Amniotic stem cell (primary cell): ENCODE measurements around the gene DBNL.
"Not testable (repeated sequence)": the region's sequence is repeated elsewhere in the genome, so short reads cannot be mapped to it uniquely, and the experiment has no call there.

ENCODE experiments used
- DNase-seq: peaks from one replicate; lab custom pipeline; 2025; lab: John Stamatoyannopoulos, UW

Gene DBNL

GRCh38 chr7:44044315-44045225 is at the start of gene DBNL:
DBNL (plus strand) TSS chr7:44044702; CDS start chr7:44044738, 36 bp downstream.
- DNase-seq = peak; percentile 89

- not testable (repeated sequence) for DNase-seq
Measured at GRCh38 chr7:43997532-43997931, 47.0 kb upstream of the DBNL start, which contains the start of gene SPDYE1. SPDYE1 (plus strand) TSS chr7:43997897; CDS start chr7:43999950, 2,053 bp downstream.

GRCh38 chr7:44012081-44012480 is 32.4 kb upstream of the DBNL start:
- not testable (repeated sequence) for DNase-seq

- DNase-seq = not testable (repeated sequence)
Measured at GRCh38 chr7:44015090-44015489, 29.4 kb upstream of the DBNL start.

GRCh38 chr7:44018857-44019807 is 25.4 kb upstream of the DBNL start:
- DNase-seq = peak; percentile 86

- not testable (repeated sequence) for DNase-seq
Measured at GRCh38 chr7:44019825-44020224, 24.7 kb upstream of the DBNL start.

GRCh38 chr7:44022069-44022468 is 22.4 kb upstream of the DBNL start:
- not testable (repeated sequence) for DNase-seq

- not testable (repeated sequence) for DNase-seq
Measured at GRCh38 chr7:44022796-44023467, 21.6 kb upstream of the DBNL start.

- DNase-seq = not testable (repeated sequence)
Measured at GRCh38 chr7:44029433-44029832, 15.1 kb upstream of the DBNL start.

GRCh38 chr7:44030029-44030428 is 14.5 kb upstream of the DBNL start:
- not testable (repeated sequence) for DNase-seq

GRCh38 chr7:44031319-44031718 is 13.2 kb upstream of the DBNL start:
- DNase-seq = not testable (repeated sequence)

GRCh38 chr7:44032031-44032430 is 12.5 kb upstream of the DBNL start:
- not testable (repeated sequence) for DNase-seq

- not testable (repeated sequence) for DNase-seq
Measured at GRCh38 chr7:44033971-44034844, 10.3 kb upstream of the DBNL start.

- DNase-seq = not testable (repeated sequence)
Measured at GRCh38 chr7:44036364-44036763, 8.1 kb upstream of the DBNL start.

GRCh38 chr7:44037951-44038350 is 6.6 kb upstream of the DBNL start:
- DNase-seq = not testable (repeated sequence)

GRCh38 chr7:44038553-44038952 is 5.9 kb upstream of the DBNL start:
- not testable (repeated sequence) for DNase-seq

- not testable (repeated sequence) for DNase-seq
Measured at GRCh38 chr7:44038961-44039558, 5.4 kb upstream of the DBNL start.

- not testable (repeated sequence) for DNase-seq
Measured at GRCh38 chr7:44039800-44040492, 4.6 kb upstream of the DBNL start.

GRCh38 chr7:44040493-44040891 is 4.0 kb upstream of the DBNL start:
- DNase-seq = not testable (repeated sequence)

GRCh38 chr7:44042221-44042620 is 2.3 kb upstream of the DBNL start:
- no peak for DNase-seq
